ENCODE data around the gene DUOX1.
"Not testable (repeated sequence)": the region's sequence is repeated elsewhere in the genome, so short reads cannot be mapped to it uniquely, and the experiment has no call there.

The DUOX1 gene

DNA sequence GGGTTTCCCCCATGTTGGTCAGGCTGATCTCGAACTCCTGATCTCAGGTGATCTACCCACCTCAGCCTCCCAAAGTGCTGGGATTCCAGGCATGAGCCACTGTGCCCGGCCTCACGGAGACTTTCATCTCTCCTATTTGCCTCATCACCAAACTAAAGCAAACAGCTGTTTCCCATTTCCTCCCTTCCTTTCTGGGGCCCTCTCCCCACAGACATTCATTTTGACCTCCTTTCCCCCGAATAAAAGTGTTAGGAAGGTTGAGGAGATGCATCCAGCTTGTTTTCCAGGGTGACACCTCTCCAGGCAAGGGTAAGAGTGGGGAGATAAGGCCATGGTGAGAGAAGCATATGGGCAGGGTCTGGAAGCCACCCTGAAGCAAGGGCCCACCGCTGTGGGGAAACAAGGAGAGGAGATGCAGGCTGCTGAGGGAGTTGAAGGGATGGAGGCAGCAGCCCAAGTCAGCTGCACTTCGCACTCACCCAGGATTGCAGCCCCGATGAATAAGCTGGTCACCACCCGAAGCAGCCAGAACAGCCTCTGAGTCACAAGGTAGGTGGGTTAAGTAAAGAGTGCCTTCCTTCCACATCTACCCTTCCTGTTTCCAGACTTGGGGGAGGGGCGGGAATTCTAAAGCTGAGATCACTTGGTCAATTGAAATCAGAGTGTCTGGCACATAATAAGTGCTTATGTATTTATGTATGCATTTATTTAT, 7.9 kb upstream of the DUOX1 start:
- no peak for DNase-seq (ENCODE audit: low read depth)

DNA sequence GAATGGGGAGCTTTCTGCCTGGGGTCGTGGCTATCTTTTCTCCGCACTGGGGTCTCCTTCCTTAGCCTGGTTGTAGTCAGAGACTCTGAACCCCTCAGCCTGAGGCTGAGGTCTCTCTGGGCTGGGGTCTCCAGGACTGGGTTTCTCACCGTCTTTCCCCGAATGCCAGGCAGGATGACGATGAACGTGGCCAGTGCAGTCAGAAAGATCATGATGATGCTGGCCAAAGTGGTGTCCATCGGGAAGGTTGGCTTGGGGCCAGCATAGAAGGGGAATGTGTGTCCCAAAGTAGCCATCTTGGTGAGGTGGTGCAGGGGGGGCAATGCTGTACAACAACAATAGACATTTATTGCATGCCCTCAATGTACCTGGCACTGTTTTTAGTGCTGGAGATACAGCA, 7.1 kb upstream of the DUOX1 start:
- DNase-seq (ENCODE audit: low read depth), result no peak

DNA sequence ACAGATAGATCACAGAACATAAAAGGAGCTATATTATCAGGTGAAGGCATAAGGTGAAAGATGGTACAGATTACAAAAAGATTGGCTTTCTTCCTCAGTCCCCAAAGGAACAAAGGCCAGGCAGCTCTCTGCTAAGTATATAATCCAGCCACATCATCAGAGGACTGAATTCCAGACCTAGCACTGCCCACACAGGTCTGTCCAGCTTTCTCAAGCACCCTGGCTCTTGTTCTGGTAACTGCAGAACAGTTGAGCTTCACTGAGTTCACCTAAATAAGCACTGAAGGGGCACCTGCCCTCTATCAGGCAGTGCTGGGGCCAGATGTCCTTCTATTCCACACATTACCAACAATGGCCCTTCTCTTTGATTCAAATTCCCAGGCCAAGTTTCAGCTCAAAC, 6.4 kb upstream of the DUOX1 start:
- no peak for DNase-seq (ENCODE audit: low read depth)

DNA sequence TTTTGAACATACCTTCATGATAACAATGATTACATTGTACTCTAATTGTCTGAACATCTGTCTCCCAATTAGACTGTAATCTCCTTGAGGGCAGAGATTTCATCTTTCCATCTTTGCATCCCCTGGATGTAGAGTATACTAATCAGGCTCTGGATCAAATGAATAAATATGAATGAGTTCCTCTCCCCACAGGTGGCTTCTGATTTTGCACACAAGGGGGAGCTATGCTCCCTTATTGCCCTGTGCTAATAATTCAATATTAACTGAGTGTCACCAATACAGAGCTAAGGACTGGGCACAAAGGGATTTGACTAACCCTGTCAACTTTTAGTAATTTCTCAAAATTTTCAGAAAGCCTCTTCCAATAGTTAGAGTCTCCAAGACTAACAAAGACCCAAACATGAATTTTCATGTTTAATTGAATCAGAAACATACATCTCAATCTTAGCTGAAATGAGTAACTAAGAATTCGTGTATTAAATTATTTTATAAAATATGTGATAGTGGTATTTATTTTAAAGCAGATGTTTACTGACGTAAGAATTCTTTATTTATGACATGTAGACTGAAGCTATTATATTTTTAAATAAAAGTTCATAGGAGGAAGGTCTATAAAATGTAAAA, 3.1 kb upstream of the DUOX1 start:
- peak; percentile 34 for DNase-seq (ENCODE audit: low read depth)

DNA sequence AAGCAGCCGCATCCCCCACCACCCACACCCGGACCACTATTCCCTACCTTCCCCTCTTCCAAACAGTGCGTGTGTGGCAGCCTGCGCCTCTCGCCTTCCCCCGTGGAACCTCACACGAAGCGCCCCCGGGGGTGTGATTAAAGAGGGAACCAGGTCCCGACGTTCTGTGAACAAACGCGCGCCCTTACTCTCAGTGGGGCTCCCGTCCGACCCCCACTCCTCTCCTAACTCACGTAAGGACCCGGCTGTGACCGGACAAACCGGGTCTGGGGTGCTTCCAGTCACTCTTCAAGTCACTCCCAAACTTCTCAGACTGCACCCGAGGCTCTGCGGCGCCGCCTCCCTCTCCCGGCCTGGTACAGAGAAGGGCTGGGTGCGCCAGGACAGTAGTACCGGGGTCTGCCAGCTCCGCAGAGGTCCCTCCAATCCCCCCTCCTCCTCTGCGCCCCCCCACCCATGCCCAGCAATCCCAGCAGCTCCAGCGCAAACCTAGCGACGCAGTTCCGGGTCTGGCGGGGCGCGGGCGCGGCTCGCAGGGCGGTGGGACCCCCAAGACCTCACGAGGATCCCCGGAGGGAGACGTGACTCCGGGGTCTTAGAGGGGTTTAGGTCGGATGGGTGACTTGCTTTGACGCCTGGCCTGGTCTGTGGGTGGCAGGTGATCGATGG, 689 bp upstream of the DUOX1 start:
- DNase-seq (ENCODE audit: low read depth), result no peak

DNA sequence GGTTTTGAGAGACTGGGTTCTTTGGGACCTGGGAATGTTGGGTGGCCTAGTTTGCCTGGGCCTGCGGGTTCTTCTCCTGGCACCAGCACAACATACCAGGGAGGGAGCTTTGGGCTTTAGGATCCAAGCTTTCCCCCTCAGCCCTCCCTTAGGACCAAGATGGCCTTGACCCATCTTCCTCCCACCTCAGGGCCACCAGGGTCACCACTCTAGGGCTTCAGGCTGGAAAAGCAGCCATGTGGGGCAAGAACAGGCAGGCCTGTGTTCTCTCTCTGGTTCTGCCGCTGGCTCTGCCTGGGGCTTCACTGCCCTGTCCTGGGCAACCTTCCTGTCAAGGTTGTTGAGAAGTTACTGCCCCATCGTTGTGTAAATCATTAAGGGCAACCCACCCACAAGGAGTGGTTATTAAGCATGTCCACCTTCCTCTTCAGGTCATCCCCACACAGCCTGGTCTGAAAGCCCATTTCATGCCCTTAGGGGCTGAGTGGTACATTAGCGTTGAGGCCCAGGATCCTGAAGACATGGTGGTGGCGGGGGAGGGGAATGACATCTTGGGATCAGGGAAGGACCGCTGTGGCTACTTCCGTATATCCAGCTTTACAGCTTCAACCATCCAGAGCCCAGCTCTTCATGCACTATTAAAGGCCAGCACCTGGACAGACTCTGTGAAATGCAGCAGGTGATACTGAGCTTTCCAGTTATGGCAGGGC, 652 bp downstream of the DUOX1 start:
- no peak for DNase-seq (ENCODE audit: low read depth)

DNA sequence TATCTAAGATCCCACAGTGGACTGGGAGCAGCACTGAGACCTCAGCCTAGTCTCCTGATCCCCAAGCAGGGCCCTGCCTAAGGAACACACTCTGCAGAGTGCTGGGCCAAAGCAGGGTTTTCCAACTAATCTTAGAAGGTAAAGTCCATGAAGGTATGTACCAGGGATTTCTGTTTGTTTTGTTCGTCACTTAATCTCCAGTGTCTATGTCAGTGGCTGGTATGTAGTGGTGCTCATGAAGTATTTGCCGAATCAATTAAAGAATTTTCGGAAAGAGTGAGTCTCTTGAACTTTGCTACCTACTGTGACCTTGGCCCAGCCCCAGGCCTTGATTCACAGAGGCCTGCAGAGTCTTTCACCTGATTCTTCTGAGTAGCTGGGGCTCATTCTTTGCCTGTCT, 1.7 kb downstream of the DUOX1 start:
- DNase-seq (ENCODE audit: low read depth), result no peak

DNA sequence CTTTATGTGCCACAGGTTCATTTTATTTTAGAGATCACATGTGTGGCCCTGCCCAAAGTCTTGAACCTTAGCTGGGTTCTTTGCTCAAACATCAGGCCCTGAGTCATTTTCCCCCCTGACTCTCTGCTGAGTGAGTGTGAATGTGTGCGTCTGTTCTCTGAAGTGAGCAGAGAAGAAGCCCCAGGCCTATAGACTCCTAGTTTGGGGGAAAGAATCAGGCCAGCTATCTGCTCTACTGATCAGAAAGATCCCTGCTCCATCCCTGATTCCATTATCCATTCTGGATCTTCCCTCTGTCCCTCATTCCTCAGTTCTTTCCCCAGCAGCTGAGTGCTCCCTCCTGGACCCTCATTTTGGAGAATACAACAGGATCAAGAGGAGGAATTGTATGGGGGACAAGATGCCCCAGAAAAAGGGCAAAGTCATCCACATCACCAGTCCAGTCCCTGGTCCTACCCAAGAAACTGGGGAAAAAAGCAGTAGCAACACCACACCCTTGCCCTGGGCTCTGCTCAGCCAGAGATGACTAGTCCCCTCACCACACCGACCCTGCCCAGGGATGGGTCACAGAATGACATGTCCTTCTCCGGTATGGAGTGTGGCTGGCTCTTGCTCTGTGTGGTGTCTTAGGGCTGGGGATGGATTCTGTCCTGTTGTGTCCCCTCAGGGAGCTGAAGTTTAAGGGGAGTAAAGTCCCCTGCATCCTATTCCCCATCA, 3.2 kb downstream of the DUOX1 start:
- no peak for DNase-seq (ENCODE audit: low read depth)

DNA sequence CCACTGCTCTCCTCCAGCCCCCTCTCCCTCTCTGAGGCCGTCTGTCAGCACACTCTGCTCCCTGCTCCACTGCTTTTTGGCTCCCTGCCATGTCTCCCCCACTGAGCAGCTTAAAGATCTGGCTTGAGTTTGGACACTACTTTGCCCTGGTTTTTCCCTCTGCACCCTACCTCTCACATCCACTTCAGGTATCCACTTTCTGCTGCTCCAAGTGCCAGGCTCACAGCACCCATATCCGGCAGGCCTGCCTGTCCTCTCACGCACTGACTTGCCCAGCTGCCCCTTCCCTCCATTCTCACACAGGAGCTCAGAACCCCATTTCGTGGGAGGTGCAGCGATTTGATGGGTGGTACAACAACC, 3.7 kb downstream of the DUOX1 start:
- no peak for DNase-seq (ENCODE audit: low read depth)

DNA sequence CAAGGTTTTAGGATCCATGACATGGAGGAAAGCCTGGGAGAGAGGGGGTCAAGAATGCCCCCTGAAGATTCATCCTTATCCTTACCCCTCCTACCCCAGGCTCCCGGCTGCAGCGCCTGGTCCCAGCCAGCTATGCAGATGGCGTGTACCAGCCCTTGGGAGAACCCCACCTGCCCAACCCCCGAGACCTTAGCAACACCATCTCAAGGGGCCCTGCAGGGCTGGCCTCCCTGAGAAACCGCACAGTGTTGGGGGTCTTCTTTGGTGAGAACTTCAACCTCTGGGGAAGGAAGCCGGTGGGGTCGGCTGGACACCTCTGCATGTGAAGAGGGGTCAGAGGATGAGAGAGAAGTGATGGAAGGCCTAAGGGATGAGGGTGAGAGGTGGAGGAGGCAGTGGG, 4.3 kb downstream of the DUOX1 start:
- DNase-seq (ENCODE audit: low read depth), result no peak

DNA sequence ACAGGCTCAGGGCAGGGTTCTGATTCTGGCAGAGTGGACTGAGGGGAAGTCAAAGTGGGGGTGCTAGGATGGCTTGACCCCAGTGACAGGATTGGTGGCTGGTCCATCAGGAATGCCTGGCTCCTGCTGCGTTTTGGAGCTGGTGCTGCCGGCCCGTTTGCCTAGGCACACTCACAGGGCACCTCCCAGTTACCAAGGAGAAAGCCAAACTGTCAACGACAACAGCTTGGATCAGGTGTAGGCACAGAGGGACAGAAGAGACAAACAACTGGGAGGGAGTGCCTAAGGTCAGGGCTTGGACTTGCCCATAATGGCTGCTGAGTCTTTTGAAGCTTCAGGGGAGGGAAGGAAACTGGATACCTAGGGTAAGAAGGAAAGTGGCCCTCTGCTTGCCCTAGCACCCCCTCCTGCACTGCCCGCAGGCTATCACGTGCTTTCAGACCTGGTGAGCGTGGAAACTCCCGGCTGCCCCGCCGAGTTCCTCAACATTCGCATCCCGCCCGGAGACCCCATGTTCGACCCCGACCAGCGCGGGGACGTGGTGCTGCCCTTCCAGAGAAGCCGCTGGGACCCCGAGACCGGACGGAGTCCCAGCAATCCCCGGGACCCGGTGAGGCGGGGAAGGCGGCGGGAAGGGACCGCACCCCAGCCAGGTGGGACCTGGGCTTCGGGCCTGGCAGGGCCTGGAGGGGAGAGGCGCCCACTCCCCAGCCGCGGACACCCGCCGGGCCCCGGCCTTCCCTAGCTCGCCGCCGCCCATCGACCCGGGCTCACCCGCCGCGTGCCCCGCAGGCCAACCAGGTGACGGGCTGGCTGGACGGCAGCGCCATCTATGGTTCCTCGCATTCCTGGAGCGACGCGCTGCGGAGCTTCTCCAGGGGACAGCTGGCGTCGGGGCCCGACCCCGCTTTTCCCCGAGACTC, 5.1 kb downstream of the DUOX1 start:
- no peak for DNase-seq (ENCODE audit: low read depth)

DNA sequence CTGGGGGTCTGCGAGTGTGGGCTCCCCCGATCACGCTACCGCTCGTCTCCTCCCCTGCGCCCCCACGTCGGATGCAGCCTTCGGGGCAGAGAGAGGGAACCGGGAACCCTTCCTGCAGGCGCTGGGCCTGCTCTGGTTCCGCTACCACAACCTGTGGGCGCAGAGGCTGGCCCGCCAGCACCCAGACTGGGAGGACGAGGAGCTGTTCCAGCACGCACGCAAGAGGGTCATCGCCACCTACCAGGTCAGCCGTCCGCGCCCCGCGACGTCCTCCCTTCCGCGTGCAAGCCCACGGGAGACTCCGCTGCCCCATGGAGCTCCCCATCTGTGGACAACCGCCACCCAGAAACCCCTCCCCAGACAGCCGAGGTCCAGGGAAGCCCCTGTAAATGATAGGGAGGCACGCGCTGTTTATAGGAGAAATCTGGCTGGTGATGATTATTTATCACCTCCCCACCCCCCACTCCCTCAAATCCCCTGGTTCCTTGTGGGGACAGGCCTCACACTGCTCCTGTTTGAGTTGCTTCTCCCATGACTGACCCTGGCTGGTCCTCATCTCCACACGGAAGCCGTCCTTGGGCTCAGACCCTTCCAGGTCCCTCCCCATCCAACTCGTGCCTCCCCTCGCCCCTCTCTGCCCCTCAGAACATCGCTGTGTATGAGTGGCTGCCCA, 6.0 kb downstream of the DUOX1 start:
- not testable (repeated sequence) for DNase-seq (ENCODE audit: low read depth)

DNA sequence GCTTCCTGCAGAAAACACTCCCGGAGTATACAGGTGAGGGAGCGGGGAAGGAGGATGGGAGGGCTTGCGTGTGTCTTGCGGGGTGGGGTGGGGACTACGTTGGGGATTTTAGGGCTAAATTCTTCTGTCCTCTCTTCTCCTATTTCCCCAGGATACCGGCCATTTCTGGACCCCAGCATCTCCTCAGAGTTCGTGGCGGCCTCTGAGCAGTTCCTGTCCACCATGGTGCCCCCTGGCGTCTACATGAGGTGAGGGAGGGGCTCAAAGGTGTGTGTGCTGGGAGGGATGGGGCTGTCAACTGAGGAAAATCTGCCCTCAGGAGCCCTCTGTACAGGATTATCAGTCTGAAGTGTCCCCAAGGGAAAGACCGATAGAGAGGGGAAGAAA, 6.6 kb downstream of the DUOX1 start:
- no peak for DNase-seq (ENCODE audit: low read depth)

DNA sequence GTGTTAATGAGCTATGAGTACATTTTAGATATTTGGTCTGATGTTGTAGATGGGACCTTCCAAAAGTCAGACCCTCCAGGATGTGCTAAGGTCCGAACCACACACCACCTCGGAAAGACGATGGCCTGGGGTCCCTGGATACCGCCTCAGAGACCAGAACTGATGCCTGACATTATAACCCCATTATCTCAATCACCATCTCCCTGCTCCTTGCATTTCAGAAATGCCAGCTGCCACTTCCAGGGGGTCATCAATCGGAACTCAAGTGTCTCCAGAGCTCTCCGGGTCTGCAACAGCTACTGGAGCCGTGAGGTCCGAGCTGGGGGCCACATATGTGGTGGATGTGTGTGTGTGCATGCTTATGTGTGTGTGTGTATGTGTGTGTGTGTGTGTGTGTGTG, 7.9 kb downstream of the DUOX1 start:
- DNase-seq (ENCODE audit: low read depth), result no peak

DNA sequence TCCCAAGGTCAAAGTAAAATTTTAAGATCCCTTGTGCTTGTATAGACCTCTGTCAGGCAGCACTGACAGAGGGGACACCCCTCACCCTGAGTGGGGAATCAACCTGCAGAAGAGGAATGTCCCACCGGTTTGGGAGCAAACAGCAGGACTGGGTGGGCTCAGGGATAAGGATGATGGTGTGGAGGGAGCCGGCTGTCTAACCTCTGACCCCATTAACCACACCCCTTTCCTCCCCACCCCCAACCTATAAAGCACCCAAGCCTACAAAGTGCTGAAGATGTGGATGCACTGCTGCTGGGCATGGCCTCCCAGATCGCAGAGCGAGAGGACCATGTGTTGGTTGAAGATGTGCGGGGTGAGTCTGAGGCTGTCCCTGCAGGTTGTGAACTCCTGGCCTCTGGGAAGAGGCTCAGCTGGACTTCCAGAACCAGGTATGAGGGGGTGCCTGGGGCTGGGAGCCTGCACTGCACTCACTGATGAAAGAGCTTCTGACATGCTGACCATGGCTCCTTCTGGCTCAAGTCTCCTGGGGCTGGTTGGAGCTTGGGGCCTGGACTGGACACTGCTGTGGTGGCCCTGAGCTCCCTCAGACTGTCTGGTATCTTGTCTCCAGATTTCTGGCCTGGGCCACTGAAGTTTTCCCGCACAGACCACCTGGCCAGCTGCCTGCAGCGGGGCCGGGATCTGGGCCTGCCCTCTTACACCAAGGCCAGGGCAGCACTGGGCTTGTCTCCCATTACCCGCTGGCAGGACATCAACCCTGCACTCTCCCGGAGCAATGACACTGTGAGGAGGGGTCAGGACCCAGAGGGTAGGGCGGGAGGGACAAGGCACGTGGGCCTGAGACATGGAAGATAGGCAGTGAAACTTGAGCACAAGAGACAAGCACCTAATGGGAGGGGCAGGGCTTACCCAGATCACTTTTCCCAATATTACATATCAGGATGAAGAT, 9.3 kb downstream of the DUOX1 start:
- no peak for DNase-seq (ENCODE audit: low read depth)

DNA sequence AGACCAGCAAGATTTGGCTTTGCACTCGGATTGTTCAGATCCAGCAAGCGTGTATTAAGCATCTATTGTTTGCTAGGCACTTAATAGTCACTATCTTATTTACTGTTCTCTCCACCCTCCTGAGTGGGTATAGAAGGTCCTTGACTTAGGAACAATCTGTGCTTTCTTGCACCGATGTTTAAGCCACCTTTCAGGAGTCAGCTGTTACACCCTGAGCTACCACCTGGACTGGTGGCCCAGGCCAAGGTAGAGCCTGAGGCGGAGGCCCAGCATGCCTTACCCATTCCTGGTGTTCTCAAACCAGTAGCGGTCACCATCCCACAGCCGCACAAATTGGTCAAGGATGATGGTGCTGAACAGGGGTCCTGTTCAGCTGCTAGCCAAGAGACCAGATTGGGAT, 10.0 kb downstream of the DUOX1 start:
- no peak for DNase-seq (ENCODE audit: low read depth)

DNA sequence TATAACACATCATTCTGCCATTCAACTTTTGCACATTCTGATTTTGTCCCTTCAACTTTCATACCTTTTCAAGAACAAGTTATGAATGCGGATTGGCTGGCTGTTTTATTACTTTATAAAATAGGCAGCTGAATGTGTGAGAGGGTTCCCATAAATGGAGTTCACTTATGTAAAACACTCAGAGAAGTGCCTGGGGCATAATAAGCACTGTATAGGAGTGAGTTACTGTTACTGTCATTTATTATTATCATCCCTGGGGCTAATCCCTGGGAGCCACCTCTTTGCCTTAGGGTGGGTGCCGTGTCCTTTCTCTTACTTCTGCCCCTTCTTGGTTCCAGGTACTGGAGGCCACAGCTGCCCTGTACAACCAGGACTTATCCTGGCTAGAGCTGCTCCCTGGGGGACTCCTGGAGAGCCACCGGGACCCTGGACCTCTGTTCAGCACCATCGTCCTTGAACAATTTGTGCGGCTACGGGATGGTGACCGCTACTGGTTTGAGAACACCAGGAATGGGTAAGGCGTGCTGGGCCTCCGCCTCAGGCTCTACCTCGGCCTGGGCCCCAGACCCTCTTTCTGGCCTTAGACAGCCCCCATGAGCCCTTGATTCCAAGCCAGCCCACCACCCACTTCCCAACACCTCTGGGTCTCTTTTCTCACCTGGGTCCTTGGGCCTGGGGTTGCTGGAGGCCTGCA, 10.9 kb downstream of the DUOX1 start:
- DNase-seq (ENCODE audit: low read depth), result no peak

DNA sequence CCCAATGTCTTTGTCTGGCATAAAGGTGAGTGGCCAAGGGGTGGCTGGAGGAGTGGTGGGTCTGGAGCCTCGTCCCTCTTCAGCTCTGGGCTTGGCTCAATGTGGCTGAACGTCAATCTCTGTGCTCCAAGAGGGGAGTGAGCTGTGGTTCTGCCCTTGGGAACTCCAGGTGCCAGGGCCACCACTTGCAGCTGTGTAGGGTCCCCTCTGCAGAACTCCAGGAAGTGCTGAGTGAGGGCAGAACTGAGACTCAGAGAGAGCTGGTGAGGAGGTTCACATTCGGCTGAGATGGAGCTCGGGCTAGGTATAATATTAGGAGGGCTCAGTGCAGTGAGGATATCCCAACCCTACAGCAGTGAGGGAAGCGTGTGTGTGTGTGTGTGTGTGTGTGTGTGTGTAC, 11.6 kb downstream of the DUOX1 start:
- no peak for DNase-seq (ENCODE audit: low read depth)

DNA sequence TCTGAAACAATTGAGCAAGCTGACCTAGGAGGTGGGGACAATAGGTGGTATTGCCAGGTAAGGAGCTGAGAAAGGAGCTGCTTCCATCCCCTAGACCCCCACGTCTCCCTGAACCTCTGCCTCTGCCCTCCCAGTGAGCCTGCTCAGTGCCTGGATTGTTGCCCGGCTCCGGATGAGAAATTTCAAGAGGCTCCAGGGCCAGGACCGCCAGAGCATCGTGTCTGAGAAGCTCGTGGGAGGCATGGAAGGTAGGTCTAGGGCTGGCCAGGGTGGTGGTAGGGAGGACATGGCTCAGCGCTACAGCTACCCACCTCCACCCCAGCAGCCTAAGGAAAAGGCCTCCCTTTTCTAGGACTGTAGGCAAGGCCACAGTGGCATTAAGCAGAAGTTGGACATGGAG, 13.3 kb downstream of the DUOX1 start:
- no peak for DNase-seq (ENCODE audit: low read depth)

All from T follicular helper cell (primary cell).